Measurements from ENCODE around the gene RAB3IP. TPM values are rescaled to one million over a fixed set of nuclear protein-coding genes. Genes with fewer than 3 reads are reported as not detected.
"Not testable (repeated sequence)": the region's sequence is repeated elsewhere in the genome, so short reads cannot be mapped to it uniquely, and the experiment has no call there.

The RAB3IP gene
- total RNA-seq, 1 donor from 2014 or later = 10.7 TPM

DNA sequence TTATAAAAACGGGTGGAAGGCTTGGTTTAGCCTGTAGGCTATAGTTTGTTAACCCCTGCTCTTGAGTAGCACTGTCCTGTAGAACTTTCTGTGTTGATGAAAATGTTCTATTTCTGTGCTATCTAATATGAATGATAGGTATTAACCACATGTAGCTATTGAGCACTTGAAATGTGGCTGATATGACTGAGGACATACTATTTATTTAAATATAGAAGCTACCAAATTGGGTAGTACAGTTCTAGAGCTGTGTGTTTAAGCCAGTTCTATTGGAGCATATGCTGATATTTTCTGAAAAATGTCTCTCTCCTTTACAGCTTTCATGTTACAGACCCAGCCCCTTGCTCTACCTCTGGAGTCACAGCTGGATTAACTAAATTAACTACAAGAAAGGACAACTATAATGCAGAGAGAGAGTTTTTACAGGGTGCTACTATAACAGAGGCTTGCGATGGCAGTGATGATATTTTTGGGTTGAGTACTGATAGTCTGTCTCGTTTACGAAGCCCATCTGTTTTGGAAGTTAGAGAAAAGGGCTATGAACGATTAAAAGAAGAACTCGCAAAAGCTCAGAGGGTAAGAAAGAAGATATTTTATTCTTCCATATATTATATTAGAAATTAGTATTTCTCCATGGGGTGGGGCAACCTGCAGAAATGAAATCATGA lies 17.6 kb downstream of the RAB3IP start:
- DNase-seq (ENCODE audit: low read depth in 2 of 2) = no peak

DNA sequence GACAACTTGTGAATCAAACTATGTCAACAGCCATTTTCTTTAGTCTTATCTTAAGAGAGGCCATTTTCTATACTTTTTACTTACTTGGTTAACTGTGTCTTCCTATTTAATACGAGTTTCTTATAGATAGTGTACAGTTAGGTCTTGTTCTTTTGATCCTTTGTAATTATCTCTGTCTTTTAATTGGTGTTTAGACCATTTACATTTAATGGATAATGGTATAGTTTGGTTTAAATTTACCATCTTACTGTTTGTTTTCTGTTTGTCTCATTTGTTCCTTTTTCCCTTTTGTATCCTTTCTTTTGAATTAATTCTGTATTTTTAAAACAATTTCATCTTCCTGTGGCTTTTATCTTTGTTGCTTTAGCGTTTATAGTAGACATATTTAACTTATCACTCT lies 19.4 kb downstream of the RAB3IP start:
- no peak for DNase-seq (ENCODE audit: low read depth in 2 of 2)

DNA sequence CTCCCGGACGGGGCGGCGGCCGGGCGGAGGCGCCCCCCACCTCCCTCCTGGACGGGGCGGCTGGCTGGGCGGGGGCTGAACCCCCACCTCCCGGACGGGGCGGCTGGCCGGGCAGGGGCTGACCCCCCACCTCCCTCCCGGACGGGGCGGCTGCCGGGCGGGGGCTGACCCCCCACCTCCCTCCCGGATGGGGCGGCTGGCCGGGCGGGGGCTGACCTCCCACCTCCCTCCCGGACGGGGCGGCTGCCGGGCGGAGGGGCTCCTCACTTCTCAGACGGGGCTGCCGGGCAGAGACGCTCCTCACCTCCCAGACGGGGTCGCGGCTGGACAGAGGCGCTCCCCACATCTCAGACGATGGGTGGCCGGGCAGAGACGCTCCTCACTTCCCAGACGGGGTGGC lies 20.9 kb downstream of the RAB3IP start:
- DNase-seq (ENCODE audit: low read depth in 2 of 2) = not testable (repeated sequence)

DNA sequence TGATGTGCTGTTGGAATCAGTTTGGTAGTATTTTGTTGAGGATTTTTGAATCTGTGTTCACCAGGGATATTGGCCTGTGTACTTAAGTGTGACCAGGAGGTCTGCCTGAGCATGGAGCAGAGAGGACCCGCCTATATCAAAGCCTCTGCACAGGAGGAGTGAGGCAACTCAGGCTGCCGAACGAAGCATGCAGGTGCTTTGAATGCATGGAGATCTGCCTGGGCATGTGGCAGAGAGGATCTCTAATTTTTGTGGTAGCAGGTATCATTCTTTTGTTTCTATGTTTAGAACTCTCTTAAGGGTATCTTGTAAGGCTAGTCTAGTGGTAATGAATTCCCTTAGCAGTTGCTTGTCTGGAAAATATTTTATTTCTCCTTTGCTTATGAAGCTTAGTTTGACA lies 26.9 kb downstream of the RAB3IP start:
- DNase-seq (ENCODE audit: low read depth in 2 of 2) = no peak

DNA sequence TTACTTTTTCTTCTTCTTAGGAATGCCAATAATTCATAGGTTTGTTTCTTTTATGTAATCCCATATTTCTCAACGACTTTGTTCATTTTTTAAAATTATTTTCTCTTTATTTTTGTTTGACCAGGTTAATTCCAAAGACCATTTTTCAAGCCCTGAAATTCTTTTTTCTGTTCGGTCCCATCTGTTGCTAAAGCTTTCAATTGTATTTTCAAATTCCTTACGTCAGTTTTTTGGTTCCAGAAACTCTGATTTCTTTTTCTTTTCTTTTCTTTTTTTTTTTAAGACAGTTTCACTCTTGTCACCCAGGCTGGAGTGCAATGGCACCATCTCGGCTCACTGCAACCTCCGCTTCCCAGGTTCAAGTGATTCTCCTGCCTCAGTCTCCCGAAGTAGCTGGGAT lies 27.6 kb downstream of the RAB3IP start:
- no peak for DNase-seq (ENCODE audit: low read depth in 2 of 2)

DNA sequence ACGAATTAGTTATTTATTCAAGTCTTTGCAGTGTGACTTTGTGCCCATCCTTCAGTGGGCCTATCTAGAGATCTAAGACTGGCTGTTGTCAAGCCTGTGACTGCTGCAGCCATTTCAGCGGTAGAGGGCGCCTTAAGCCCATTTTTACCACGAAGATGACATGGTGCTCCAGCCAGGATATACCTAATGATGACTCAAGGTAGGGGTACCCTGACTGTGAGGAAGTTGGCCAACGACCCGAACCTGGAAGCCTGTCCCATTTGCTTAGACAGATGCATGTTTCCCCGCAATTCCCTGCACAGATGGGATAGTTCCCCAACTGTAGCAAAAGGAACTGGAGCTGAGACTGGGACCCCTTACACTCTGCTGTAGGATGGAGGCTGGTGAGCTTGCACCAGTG lies 41.3 kb downstream of the RAB3IP start:
- peak; percentile 28 to 62 for DNase-seq (ENCODE audit: low read depth in 2 of 2)

DNA sequence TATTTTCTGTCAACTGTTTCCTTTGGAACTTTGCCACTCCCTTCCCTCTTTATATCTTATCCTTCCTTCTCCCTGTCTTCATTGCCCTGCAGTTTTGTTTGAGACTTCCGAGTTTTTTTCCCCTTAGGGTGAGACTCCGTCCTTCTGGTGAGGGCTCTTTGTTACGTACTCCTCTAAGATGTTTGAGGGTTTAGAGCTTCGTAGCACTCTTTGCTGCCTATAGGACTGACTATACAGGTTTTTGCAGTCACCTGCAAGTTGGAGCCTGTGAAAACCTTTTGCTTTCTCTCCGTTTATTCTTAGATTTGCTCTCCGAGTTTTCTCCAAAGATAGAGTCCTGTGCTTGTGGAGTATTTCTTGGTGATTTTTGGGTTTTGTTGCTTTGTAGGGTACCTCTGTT lies 44.7 kb downstream of the RAB3IP start:
- no peak for DNase-seq (ENCODE audit: low read depth in 2 of 2)

DNA sequence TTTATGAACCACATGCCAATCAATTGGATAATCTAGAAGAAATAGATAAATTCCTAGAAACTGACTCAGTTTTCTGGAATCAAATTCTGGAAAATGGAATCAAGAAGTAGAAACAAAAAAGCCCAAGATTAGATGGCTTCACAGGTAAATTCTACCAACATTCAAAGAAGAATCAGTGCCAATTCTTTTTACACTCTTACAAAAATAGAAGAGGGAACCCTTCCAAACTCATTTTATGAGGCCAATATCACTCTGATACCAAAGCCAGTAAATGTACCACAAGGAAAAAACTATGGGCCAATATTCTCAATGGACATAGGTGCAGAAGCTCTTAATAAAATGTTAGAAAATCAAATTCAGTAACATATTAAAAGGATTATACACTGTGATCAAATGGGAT lies 50.7 kb downstream of the RAB3IP start:
- DNase-seq (ENCODE audit: low read depth in 2 of 2) = no peak

DNA sequence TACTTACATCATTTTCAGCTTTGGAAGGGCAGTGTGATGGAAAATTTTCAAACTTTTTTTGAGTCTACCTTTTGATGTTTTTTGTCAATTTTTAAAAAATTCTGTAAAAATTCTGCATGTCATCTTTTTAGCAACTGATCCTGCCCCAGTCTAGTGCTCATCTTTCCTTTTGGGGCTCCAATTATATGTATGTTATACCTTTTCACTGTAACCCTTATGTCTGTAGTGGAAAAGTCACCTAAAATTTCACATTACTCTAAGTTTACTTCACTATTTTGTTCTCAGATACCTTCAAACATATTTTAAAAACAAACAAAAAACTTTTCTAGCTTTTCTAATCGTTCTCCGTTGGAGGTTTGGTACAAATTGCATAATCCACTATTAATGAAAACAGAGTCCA lies 53.9 kb downstream of the RAB3IP start:
- DNase-seq (ENCODE audit: low read depth in 2 of 2) = no peak

DNA sequence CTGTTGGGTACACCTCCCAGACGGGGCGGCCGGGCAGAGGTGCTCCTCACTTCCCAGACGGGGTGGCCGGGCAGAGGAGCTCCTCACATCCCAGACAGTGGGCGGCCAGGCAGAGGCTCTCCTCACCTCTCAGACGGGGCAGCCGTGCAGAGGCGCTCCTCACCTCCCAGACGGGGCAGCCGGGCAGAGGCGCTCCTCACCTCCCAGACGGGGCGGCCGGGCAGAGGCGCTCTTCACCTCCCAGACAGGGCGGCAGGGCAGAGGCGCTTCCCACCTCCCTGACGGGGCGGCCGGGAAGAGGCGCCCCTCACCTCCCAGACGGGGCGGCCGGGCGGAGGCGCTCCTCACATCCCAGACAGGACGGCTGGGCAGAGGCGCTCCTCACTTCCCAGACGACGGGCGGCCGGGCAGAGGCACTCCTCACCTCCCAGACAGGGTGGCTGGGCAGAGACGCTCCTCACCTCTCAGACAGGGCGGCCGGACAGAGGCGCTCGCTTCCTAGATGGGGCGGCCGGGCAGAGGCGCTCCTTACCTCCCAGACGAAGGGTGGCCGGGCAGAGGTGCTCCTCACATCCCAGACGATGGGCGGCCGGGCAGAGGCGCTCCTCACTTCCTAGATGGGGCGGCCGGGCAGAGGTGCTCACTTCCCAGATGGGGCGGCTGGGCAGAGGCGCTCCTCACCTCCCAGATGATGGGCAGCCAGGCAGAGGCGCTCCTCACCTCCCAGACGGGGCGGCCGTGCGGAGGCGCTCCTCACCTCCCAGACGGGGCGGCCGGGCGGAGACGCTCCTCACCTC lies 68.6 kb downstream of the RAB3IP start:
- DNase-seq (ENCODE audit: low read depth in 2 of 2) = not testable (repeated sequence)

DNA sequence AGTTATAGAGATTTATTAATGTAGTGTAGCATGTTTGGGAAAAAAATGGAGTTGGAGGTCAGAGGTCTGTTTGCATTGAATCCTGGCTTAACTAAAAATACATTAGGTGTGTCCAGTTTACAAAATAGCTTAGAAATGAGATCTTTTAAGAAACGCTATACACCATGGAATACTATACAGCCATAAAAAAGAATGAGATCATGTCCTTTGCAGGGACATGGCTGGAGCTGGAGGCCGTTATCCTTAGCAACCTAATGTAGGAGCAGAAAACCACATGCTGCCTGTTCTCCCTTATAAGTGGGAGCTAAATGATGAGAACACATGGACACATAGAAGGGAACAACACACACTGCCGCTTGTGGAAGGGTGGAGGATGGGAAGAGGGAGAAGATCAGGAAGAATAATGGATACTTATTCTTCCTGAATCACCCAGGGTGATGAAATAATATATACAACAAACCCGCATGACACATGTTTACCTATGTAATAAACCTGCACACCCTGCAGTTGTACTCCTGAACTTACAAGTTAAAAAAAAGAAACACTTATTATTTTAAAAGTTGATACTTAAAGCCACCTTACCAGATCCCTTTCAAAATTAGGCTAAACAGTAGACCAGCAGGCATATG lies 72.3 kb downstream of the RAB3IP start:
- no peak for DNase-seq (ENCODE audit: low read depth in 2 of 2)

DNA sequence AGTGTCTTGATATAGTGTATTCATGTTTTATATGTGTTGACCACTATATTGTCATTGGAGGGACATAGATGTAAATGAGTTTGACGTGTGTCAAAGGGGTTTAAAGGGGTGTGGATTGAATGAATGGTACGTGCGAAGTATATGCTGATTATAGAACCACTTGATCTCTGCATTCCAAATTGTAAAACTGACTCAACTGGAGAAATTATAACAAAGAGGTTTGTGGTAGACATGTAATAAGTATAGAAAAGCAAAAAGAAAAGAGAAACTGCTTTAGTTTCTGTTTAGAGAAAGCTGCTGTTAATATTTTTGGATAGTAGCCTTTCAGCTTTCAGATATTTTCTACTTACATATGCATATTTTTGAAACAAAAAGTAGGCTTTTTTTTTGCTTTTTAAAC lies 77.4 kb downstream of the RAB3IP start:
- DNase-seq (ENCODE audit: low read depth in 2 of 2) = no peak

DNA sequence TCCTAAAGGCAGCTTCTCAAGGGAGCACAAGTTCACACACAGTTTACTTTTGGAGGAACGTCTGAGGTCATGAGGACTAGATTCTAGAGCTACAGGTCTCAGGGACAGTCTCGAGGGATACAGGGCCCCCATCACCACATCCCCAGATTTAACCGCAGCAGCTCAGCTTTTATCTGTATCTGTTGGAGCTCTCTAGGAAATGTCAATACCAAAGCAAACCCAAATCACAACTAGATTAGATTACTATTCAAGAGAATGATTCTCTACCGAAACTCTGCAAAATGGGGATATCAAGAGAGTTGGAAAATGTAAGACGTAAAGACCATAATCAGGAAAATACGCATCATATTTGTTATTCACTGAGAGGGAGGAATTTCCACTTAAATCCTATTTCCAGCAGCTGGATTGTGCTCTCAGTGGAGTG lies 82.4 kb downstream of the RAB3IP start:
- DNase-seq (ENCODE audit: low read depth in 2 of 2) = no peak

DNA sequence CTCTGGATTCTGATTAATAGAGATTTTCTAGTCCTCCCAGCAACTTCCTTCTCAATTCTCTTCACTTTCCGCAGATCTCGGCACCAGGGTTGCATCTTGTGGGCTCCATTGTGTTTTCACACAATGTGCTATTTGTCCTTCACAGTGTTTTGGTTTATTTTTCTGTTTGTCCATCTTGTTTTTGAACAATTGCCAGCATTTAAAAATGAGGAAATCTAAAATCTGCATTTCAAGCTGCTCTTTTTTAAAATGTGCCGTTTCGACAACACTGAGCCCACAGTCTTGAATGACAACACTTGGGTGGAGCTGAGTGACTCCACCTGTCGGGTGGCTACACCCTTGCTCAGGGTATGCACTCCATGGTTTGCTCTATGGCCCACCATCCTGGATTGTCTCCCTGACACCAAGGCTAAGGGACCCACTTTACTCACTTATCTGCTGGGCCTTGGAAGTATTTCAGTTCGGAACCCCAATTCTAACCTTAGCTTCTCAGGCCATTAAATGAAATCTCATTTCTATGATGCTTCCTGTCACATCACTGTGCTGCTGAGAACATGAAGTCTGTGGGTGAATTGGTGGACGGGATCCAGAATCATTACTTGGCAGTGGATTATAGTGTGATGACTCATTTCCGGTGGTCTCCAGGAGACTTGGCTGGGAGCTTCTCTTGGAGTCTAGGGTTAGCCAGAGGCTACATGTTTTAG lies 82.9 kb downstream of the RAB3IP start:
- peak; percentile 36 to 78 for DNase-seq (ENCODE audit: low read depth in 2 of 2)

DNA sequence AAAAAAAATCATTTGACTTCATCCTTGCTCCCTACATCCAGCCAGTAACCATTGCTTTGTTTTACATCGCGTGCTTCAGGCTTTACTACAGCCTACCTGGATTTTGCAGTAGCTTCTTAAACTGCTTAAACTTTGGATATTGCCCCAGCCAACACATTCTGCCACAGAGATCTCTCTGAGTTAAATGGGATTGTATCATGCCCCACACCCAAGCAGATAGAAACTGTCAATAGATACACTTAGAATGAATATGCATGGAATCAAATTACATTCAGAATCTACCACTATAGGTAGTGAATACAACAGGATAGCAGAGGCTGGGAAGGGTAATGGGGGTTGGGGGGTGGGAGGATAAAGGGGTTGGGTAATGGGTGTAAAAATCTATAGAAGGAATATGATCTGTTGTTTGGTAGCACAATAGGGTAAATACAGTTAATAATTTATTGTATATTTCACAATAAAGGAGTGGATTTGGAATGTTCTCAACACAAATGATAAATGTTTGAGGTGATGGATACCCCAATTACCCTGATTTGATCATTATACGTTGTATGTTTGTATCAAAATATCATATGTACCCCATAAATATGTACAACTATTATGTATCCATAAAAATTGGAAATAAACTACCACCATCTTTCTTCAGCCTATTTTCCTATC lies 83.7 kb downstream of the RAB3IP start:
- no peak for DNase-seq (ENCODE audit: low read depth in 2 of 2)

DNA sequence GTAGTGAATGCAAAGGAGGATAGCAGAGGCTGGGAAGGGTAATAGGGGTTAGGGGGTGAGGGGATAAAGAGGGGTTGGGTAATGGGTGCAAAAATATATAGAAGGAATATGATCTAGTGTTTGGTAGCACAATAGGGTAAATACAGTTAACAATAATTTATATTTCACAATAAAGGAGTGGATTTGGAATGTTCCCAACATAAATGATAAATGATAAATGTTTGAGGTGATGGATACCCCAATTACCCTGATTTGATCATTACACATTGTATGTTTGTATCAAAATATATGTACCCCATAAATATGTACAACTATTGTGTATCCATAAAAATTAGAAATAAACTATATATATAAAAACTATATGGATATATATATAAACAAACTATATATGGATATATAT lies 85.4 kb downstream of the RAB3IP start:
- no peak for DNase-seq (ENCODE audit: low read depth in 2 of 2)

DNA sequence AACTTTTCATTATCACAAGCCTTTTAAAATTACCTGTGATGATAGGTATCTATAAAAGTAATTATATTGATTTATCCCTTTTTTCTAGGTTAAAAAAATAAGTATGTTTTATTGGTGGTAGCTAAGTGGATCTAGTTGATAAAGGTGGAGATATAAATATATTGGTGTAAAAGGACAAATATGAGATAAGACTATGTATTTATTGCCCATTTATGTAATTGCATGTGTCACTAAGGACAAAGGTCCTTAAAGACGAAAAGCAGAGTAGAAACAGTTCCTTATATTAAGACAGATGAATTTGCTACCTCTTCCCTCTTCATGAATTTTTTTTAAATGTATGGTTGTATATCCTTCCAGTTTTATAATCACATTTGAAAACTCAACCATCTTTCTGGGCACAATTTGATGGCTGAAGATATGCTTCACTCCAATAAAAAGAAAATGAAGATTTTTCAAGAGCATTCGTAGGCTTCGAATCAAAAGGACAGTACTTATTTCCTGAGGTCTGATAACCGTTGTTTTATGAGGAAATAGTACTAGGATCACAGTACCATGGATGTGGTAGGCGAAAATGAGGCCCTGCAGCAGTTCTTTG lies 86.4 kb downstream of the RAB3IP start, which contains the start of gene MYRFL:
Gene MYRFL (plus strand): TSS at position 262 of the 595 bp plus-strand sequence. CDS start 291 bp downstream, at position 553.
- DNase-seq (ENCODE audit: low read depth in 2 of 2) = no peak

DNA sequence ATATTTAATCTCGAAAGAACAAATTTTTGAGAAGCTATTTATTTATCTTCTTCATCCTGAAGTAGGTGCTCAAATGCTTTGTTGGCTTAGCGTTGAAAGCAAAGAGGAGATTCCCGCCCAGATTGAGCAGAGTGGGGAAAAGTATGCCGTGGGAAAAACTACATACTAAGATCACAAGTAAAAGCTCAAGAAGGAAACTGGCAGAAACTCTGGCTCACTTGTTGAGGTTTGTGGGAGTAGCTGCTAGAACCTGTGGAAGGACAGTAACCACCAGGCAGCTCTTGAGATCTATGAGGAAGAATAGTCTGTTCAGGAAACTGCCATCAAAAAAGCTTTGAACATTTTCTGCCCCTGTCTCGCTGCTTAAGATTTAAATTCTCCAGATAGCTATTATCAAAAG lies 90.2 kb downstream of the RAB3IP start:
- no peak for DNase-seq (ENCODE audit: low read depth in 2 of 2)

DNA sequence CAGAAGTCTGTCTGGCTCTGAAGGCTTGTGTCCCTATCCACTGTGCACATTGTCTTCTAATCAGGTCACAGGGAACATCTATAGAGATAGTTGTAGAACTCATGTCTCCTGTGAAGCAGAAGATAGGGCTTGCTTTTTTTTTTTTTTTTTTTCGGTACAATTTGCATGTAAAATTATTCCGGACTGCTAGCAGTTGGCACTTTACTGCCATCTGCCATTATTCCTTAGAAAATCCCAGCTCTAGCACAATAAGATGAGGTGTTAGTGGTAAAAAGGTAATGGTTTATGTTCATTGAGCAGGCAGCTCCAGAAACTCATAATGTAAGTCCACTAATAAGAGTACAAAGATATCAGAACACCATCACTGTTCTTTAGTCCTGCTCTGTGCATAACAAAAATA lies 95.0 kb downstream of the RAB3IP start:
- DNase-seq (ENCODE audit: low read depth in 2 of 2) = no peak

DNA sequence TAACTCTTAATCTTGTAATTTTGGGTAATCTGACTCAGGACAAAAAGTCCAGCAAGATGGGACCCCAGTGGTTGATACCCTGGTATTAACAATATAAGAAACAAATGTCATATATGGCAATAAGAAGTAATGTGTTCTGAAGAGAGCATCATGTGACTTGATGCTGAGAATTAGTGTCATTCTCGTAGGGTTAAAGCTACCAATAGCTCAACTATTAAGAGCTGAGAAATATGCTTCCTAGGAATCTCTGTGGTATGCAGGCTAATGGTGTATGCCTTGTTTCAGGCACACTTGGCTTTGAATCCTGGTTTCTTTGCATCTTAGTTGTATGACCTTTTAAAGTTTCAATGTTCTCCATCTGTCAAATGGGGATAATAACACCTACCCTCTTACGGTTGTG lies 95.5 kb downstream of the RAB3IP start:
- no peak for DNase-seq (ENCODE audit: low read depth in 2 of 2)

DNA sequence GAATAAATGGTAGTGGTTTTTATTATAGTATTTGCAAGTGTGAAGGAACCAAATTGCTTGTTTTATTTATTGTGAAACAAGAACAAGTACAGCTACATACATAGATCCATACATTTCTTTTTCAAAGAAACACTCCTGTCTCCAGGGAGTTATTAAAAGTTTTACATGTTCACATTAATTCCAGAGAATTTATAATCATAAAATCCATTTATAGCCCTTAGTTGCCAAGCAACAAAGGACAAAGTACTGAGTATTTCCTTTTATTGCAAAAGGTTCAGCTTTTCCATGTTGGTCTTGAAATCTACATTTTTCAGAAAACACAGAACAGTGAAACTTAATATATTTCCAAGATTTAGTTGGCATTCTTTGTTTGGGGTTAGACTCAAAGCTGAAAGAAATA lies 95.9 kb downstream of the RAB3IP start:
- no peak for DNase-seq (ENCODE audit: low read depth in 2 of 2)

All from lung microvascular endothelial cell (primary cell).